HG03280 (cell line): ENCODE results near the gene RPUSD2.

Source experiments
- ATAC-seq: cut with Tn5 transposase; IDR thresholded peaks from one replicate; pipeline ENCODE4 v1.9.1; 2021; ENCODE audit warnings: mild to moderate bottlenecking, moderate library complexity; ENCODE audit not compliant: unreplicated experiment

RPUSD2 gene

GRCh38 chr15:40618023-40618422, 48.9 kb downstream of the RPUSD2 start:
- no peak for ATAC-seq

DNA sequence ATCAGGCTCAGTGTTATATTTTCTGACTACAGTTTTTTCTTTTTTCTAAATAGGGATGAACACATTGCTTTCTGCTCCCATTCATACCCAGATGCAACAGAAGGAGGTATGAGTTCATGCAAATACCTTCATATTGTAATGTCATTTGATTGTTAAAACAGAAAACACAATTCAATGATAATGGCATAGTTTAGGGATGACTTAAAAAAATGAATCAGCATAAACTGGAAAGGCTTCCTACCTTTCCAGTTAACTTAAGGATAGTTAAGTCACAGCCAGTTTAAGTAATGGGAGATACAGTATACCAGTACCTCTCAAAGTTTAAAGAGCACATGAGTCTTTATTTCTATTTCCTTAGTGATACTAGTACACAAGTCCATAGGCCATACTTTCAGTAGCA, 49.8 kb downstream of the RPUSD2 start:
- ATAC-seq: no peak

DNA sequence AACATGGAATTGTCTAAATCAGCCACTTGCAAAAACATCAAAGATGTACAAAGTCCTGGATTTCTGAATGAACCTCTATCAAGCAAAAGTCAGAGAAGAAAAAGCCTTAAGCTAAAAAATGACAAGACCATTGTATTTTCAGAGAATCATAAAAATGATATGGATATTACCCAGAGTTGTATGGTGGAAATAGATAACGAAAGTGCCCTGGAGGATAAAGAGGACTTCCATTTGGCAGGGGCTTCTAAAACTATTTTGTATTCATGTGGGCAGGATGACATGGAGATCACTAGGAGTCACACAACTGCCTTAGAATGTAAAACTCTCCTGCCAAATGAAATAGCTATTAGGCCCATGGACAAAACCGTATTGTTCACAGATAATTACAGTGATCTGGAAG, 54.3 kb downstream of the RPUSD2 start:
- no peak for ATAC-seq
